Fibroblast of peridontal ligament (primary cell): ENCODE measurements around the gene CRIP3.

Source experiments
- DNase-seq: peaks from one replicate; pipeline ENCODE4 v3.0.0-alpha.2; 2010; ENCODE audit errors: extremely low read depth

Gene CRIP3

DNA sequence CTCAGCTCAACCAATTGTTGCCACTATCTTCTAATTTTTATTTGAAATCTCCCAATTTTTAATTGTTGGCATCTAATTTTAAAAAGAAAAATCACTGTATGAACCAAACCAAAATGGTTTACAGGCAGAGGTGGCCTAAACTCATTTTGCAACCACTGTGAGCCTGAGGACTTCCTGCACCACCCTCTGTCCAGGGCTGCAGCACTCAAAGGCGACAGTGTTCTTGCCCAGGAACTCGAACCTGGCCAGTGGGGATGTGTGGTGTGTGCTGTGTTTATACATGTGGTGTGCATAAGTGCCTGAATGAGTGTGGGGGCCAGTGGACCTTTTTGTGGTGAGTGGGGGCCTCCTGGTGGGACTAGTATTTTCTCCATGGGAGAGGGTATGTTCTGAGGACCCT, 34.9 kb downstream of the CRIP3 start:
- no peak for DNase-seq

DNA sequence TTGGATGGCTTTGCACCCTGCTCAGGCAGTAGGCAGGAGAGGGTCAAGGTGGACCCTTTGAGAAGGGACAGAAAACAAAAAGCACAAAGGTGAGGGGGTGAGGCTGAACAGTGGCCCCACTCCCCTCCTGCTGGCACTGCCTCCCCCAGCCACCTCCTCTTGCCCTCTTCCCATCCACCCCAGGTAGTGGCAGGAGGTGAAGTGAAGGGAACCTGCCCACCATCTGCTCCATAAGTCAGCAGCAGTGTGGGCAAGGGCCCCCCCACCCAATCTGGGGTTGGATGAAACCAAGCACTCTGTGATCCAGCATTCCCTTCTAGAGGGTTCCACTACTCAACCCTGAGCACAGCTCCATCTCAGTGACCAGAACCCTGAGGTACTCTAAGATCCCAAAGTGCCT, 36.7 kb downstream of the CRIP3 start:
- DNase-seq = no peak

DNA sequence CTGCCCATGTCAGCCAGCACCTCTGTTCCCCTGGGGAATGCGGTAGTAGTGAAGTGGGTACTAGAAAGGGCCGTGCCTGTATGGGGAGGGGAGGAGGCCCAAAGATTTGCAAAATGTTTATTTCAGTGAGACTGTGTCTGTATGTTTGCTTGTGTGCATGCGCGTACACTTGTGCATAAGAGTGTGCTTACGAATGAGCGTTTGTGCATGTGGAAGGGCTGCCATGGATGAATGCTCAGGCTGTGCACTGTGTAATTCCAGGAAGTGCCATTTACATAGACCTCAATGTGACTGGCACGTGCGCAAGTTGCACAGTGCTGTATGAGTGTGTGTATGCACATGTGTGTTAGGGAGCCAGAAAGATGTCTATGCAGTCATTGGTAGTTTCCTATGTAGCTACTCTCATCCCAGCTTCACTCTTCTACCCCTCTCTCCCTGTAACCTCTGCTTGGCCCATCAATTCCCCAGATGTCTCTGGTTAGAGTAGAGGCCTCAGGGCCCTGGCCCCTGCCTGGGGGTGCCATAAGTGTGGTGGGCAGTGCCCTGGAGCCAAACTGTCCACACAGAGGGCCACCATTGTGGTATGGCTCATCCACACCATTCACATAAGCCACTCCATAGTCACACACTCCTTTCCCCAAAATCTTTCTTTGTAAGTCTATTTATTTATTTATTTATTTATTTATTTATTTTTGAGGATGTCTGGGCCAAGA, 37.4 kb downstream of the CRIP3 start:
- no peak for DNase-seq

DNA sequence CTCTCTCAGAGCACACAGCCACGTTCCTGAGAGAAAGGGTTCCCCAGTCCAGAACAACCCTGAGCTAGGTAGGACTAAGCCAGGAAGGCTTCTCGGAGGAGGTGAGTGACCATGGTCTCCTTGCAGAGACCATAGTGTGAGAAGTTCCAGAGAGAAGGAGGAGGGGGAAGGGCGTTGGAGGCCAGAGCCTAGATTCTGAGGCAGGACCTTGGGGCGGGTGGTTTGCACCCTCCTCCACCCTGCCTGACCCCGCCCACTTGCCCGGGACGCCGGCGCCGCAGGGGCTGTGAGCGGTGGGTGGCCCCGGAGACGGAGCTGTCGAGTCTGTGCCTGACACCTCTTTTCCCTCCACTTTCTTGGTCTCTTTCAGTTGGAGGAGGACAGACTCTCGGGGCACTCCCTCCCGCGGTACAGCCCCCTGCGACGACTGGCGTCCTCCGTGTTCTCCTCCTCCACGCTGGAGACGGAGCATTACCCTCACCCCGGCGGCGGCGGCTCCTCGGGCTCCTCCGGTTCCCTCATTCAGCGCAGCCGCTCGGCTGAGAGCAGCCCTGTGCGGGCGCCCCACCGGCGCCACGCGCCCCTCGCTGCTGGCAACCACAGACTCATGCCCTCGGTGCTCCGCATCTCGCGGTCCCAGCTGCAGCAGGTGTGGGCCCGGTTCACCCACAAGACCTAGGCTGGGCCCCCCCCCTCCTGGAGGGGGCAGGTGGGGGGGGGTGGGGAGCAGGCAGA, 39.2 kb downstream of the CRIP3 start:
- DNase-seq = no peak

DNA sequence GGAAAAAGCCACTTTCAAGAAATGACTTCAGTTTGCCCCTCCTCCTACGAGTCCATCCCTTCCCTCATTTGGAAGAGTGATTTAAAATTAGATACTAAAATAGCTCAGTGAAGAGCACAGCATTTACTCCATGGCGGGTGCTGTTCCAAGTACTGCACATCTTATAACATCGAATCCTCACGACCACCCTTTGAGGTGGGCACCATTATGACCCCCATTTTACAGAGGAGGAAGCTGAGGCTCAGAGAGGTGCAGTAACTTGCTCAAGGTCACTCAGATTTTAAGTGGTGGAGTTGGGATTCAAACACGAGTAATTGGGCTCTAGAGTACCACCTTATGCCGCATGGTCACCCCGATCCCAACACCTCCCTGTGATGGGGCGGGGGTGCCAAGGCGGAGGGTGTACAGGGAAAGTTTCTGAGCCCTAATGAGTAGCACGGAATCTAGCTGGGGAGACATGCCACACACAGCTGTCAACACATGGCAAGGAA, 39.8 kb downstream of the CRIP3 start:
- no peak for DNase-seq

DNA sequence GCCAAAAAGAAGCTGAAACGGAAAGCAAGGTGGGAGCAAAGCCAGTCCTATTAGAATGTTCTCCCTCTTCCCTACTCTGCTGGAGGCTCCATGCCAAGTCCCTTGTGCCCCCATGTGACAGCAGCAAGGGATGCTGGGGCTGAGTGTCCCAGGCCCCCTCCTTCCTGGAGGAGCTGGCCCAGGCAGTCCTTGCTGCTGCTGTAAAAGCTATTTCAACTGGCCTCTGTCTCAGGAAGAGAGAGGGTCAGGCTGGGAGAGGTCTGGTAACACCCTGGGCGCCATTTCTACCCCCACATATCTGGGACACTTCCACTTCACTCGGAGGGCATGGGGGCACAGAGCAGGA, 40.3 kb downstream of the CRIP3 start:
- DNase-seq = no peak

DNA sequence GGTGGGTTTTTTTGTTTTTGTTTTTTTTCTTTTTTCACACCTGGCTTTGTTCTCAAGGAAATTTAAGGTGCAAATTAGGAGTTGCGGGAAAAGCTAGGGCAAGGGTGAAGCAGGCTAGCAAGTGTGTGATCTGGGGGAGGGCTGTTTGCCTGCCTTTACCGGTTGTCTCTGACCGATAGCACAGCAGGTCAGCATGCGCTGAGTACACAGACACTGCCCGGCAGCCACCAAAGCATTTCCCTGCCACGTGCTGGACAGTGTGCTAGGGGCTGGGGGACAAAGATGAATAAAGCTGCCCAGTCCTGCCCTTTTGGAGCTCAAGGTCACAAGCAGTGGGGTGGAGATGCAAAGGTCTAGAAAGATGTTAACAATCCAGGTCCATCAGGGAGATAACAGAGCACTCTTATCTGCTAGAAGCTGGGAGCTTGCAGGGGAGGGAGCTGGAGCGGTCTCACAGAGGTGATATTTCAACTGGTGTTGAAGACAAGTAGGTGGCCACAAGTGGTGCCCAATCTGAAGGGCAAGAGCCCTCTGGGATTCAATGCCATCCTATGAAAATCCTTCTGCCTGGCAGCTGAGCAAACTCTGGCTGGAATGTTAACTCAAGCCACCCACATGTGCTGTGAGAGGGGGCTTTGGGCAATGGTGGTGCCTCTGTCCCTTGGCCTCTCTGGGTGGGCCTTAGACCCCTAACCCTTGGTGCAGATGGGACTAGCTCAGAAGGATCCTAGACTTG, 40.8 kb downstream of the CRIP3 start:
- DNase-seq = no peak

DNA sequence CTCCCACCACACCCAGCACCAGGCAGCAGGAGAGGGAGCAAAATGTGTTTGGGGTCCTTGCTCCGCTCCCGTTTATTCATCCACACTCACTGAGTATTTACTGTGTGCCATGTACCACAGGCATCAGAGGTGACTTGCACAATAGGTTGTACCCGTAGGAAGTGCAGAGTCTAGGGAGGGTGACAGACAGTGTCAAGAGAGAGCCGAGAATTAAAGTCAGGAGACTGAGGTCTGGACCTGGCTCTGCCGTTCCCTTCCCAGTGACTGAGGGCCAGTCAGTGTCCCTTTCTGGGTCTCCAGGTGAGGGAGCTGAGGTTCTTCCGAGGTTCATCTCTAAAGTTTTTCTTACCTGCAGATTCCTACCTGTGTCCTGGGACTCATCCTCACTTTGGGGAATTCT, 43.1 kb downstream of the CRIP3 start:
- no peak for DNase-seq

DNA sequence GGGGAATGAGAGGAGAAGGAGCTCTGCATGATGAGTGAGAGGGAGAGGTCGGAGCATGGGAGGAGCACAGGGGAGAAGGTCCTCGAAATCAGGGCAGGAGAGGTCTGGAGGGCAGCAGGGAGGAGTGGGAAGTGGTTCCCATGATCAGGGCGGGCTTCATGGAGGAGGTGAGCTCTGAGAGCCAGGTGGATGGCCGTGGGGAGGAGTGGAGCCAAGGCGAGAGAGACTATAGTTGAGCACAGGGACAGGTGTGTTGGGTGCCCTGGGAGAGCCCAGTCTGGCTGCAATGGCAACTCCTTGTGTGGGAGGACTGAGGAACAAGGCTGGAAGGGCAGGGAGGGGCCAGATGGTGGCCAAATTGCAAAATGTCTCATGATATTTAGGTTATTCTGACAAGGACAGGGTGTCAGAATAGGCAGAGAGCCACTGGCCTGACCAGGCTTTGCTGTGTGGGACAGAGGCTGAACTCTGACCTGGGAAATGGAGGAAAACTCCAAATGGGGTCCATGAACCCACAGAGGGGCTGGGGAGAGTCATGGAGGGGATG, 44.0 kb downstream of the CRIP3 start:
- no peak for DNase-seq

DNA sequence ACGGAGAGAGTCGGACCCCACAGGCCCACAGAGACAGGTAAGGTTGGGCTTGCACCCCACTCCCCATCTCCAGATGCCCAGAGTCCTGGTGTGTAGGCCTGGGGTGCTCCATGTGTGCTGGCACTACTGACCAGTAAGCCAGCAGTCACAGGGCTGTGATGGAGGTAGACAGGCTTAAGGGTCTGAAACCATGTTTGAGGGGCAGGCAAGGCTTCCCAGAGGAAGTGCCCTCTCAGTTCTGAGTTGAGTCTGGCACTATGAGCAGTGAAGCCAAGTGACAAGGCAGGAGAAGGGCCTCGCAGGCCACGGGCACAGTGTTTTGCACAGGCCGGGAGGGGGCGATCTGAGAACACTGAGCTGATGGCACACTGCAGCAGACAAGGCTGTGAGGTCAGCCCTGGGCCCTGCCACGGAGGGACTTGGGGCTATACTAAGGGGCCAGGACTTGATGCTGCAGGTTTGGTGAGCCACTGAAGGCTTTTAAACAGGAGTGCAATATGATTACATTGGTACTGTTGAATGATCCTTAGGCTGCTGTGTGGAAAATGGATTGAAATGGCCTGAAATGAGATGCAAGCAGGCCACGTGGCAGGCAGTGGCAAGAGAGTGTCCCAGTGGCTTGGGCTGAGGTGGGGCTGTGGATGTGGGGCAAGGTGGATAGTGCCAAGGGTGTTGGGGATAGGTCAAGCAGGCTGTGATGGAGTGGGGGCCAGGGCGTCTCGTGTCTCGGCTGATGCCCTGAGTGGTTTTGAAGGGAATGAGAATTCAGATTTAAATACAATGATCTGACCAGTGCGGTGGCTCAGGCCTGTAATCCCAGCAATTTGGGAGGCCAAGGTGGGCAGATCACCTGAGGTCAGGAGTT, 45.1 kb downstream of the CRIP3 start:
- peak; percentile 65 for DNase-seq

DNA sequence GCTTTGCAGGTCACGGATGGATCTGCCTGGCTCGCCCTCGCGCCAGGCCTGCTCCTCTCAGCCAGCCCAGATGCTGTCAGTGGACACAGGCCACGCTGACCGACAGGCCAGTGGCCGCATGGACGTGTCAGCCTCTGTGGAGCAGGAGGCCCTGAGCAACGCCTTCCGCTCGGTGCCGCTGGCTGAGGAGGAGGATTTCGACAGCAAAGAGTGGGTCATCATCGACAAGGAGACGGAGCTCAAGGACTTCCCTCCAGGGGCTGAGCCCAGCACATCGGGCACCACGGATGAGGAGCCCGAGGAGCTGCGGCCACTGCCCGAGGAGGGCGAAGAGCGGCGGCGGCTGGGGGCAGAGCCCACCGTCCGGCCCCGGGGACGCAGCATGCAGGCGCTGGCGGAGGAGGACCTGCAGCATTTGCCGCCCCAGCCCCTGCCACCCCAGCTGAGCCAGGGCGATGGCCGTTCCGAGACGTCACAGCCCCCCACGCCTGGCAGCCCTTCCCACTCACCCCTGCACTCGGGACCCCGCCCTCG, 45.8 kb downstream of the CRIP3 start:
- no peak for DNase-seq

DNA sequence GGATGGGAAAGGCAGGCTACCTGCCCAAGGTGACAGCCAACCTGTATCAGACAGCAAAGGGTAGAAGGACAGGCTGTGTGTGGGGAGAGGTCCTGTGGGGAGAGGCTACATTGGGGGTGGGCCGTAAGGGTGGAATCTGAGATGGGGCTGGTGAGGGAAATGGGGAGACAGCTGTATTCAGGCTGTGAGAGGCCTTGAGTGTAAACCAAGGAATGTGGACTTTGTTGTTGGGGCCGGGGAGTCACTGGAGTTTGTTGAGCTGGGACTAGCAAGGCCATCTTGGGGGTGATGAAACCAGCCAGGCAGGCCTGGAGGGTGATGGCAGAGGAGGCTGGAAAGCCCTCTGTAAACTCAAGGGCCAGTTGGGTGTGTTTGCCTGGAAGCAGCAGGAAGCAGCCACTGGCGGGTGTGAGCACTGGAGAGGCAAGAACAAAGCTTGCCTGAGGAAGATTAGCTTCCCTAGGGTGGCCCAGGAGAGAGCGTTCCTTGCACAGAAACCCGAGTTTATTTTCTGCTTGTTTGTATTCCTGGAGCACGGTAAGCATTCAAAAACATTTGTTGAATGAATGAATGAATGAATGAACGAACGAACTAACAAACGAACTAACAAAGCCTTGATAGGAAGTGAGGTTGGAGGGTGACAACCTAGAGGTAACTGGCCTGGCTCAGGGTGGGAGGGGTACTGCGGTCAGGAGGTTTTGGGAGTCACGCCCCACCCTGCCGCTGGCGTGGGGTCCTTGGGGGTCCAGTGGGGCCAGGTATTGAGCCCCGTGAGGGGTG, 46.4 kb downstream of the CRIP3 start:
- DNase-seq = peak; percentile 5

DNA sequence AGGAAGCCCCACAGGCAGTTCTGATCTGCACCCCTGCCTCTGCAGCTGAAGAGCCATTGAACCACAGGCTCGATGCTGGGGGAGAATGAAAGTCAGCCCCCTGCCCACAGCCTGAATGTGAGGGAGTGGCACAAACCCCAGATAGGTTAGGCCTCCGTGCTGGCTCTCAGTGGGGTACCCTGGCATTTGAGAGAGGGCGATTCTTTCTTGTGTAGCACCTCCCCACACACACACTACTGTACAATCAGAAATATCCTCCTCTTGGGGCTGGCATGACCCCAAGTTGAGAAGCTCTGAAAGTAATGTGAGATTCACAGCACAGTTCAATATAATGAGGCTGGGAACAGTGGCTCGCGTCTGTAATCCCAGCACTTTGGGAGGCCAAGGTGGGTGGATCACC, 47.4 kb downstream of the CRIP3 start:
- no peak for DNase-seq

DNA sequence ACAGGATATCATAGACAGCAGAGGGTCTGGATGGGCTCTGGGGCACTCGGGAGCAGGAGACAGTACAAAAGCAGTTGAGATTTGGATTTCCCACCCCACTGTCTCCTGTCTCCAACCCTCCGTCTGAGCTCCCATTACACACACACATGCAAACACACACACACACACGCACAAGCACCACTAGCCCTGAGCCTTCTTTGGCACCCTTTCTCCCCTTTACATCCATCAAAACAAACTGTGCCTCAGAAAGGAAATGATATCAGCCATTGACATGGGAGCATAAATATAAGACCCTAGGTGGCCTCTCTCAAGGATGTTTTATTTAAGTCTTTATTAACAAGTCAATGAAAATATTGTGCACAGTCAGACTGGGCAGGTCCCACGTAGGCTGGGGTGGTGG, 47.8 kb downstream of the CRIP3 start:
- no peak for DNase-seq

DNA sequence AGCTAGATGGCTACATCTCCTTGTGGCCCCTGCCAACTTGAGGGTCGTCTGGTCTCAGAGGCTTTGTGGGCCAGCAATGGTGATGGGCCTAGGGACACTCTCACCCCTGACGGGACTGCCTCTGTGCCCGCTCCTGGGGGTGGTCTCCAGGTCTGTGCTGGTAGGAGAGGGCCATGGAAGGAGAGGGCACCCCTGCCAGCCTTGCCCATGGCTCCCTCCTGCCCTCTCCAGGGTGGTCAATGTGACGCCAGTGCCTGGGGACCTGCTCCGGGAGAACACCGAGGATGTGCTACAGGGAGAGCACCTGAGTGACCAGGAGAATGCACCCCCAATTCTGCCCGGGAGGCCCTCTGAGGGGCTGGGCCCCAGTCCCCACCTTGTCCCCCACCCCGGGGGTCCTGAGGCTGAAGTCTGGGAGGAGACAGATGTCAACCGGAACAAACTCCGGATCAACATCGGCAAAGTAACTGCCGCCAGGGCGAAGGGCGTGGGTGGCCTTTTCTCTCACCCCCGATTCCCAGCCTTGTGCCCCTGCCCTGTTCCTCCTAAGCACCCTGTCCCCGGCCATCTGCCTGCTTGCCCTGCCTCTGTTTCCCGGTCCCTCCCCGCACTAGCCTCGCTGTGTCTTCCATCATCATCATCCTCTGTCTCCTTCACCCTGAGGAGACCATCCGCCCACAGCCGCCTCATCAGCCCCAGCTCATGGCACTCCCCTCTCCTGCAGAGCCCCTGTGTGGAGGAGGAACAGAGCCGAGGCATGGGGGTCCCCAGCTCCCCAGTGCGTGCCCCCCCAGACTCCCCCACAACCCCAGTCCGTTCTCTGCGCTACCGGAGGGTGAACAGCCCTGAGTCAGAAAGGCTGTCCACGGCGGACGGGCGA, 49.6 kb downstream of the CRIP3 start:
- no peak for DNase-seq

DNA sequence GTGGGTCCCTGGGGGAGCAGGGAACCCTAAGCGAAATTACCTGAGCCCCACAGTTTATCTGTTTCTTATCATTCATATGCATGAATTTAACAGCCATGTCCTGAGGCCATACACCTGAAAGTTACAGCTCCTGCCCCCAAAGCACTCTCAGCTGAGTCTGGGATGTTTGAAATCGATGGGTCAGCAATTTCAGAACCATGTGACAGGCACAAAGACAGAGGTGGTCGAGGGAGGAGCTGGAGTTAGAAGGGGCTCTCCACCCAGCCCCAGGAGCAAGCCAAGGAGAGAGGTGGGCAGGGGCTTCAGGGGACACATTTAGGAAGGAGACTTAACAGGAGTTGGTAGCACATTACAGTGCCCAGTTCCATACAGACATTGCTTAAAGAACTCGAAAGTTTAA, 50.4 kb downstream of the CRIP3 start:
- DNase-seq = no peak

DNA sequence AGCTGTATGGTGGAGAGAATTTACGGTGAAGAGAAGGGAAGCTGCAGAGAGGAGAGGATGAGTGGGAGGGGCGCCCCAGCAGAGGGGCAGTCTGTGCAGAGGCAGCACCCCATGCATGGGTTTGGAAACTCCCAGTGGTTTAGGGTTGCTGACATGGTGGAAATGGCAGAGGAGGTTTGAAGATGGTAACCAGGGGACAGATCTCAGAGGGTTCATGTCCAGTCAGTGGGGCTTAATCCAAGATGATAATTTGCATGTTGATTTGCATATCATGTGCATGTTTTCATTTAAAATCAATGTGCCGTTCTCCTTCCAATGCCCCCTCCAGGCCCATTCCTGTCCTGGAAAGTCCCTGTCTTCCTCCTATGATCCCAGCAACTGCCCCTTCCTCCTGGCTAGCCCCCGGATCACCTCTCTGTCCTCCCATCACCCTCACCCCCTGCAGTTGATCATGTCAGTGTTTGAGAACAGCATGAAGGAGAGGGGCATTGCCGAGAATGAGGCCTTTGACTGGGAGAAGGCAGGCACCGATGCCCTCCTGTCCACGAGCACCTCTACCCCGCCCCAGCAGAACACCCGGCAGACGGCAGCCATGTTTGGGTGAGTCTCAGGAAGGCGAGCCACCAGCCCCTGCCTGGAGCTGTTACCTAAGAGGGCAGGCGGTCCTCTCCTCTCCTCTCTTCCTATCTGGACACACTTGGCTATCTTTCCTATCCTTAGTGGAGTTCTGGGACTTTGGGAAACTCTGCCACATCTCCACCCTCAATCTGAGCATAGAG, 51.1 kb downstream of the CRIP3 start:
- DNase-seq = no peak

DNA sequence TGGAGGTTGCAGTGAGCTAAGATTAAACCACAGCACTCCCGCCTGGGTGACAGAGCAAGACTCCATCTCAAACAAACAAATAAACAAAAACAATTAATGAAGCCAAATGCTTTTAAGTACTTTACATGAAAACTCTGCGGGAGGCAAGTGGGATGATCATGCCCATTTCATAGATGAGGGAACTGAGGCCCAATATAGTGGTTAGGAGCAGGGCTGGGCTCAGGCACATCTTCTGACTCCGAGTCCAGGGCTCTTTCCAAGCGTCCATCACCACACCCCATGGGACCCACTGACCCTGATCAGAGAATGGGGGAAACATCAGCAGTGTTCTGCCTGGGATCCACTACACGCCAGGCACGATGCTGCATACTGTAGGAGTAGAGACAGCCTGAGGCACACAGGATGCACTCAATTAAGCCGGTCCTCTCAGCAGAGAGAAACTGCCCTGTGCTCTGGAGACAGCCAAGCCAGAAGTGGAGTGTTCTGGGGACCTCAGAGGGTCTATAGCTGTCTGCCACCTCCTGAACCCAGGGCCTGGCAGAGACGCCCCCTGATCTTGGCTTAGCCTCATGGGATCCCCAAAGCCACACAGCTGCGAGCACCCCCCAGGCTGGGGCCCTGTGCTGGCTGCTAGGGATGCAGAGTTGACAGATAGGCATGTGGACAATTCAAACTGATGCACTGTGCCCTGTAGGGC, 51.8 kb downstream of the CRIP3 start:
- DNase-seq = no peak
